Measurements from ENCODE around the gene RPS15A. TPM values are rescaled to one million over a fixed set of nuclear protein-coding genes. Genes with fewer than 3 reads are reported as not detected.

RPS15A gene
- total RNA-seq = 510 TPM
- long read RNA-seq, transcript RPS15A-201 (5 exons, 2,203 nt) = minor isoform, 16 of 189 reads
- long read RNA-seq, transcript RPS15A-203 (5 exons, 525 nt) = major isoform, 171 of 189 reads
- long read RNA-seq, partial matches to known transcripts = 0 of 189 reads
- long read RNA-seq, other reads (novel, unspliced or antisense) = 2 of 189 reads

GRCh38 chr16:18789850-18790706 lies at the start of gene RPS15A:
Gene RPS15A, minus strand, starts transcription at chr16:18790334. Its CDS starts 1,221 bp downstream, at chr16:18789113.
- intact Hi-C loops (cut with DNase I) = loop anchor here (1.0 to 5.0 kb wide), 2 partner anchors 11 to 727 kb away; partner anchors contain the start of gene ARL6IP1
- peak; percentile 97 for DNase-seq (ENCODE audit: low spot score)

GRCh38 chr16:18839555-18839954 lies 49.4 kb upstream of the RPS15A start:
- DNase-seq (ENCODE audit: low spot score) = no peak
- intact Hi-C loops (cut with DNase I) = no loop called here

GRCh38 chr16:18836702-18837101 lies 46.6 kb upstream of the RPS15A start:
- no peak for DNase-seq (ENCODE audit: low spot score)
- intact Hi-C loops (cut with DNase I) = no loop called here

- no peak for DNase-seq (ENCODE audit: low spot score)
- intact Hi-C loops (cut with DNase I) = no loop called here
These were observed 44.7 kb upstream of the RPS15A start for GRCh38 chr16:18834864-18835263.

- intact Hi-C loops (cut with DNase I) = no loop called here
These were observed 43.8 kb upstream of the RPS15A start for GRCh38 chr16:18833707-18834505.

GRCh38 chr16:18832613-18833012 lies 42.5 kb upstream of the RPS15A start:
- intact Hi-C loops (cut with DNase I) = no loop called here

More at GRCh38 chr16:18833707-18834505, 43.8 kb upstream of the RPS15A start:
- DNase-seq (ENCODE audit: low spot score) = no peak

GRCh38 chr16:18832006-18832405 lies 41.9 kb upstream of the RPS15A start:
- intact Hi-C loops (cut with DNase I) = no loop called here
- DNase-seq (ENCODE audit: low spot score) = no peak

More at GRCh38 chr16:18832613-18833012, 42.5 kb upstream of the RPS15A start:
- no peak for DNase-seq (ENCODE audit: low spot score)

- intact Hi-C loops (cut with DNase I) = no loop called here
- DNase-seq (ENCODE audit: low spot score) = no peak
These were observed 39.1 kb upstream of the RPS15A start for GRCh38 chr16:18829251-18829650.

GRCh38 chr16:18827890-18828289 lies 37.8 kb upstream of the RPS15A start:
- intact Hi-C loops (cut with DNase I) = no loop called here

GRCh38 chr16:18816286-18816685 lies 26.2 kb upstream of the RPS15A start:
- no peak for DNase-seq (ENCODE audit: low spot score)
- intact Hi-C loops (cut with DNase I) = no loop called here

More at GRCh38 chr16:18827890-18828289, 37.8 kb upstream of the RPS15A start:
- DNase-seq (ENCODE audit: low spot score) = no peak

- no peak for DNase-seq (ENCODE audit: low spot score)
- intact Hi-C loops (cut with DNase I) = no loop called here
These were observed 21.8 kb upstream of the RPS15A start for GRCh38 chr16:18811925-18812324.

GRCh38 chr16:18809165-18809564 lies 19.0 kb upstream of the RPS15A start:
- DNase-seq (ENCODE audit: low spot score) = no peak
- intact Hi-C loops (cut with DNase I) = loop anchor here (10.0 kb wide), 1 partner anchor 256 kb away; the partner anchor contains the start of gene COQ7

- intact Hi-C loops (cut with DNase I) = loop anchor here (10.0 kb wide), 1 partner anchor 259 kb away; the partner anchor contains the start of gene COQ7
These were observed 15.2 kb upstream of the RPS15A start for GRCh38 chr16:18805257-18805773.

GRCh38 chr16:18804540-18804939 lies 14.4 kb upstream of the RPS15A start:
- intact Hi-C loops (cut with DNase I) = loop anchor here (5.0 to 10.0 kb wide), 2 partner anchors 168 to 260 kb away; partner anchors contain the start of gene COQ7
- DNase-seq (ENCODE audit: low spot score) = no peak

More at GRCh38 chr16:18805257-18805773, 15.2 kb upstream of the RPS15A start:
- DNase-seq (ENCODE audit: low spot score) = no peak

GRCh38 chr16:18803569-18804462 lies 13.7 kb upstream of the RPS15A start:
- intact Hi-C loops (cut with DNase I) = loop anchor here (5.0 to 10.0 kb wide), 2 partner anchors 168 to 261 kb away; partner anchors contain the start of gene COQ7
- no peak for DNase-seq (ENCODE audit: low spot score)

- intact Hi-C loops (cut with DNase I) = loop anchor here (5.0 to 10.0 kb wide), 2 partner anchors 169 to 262 kb away; partner anchors contain the start of gene COQ7
- DNase-seq (ENCODE audit: low spot score) = no peak
These were observed 12.7 kb upstream of the RPS15A start for GRCh38 chr16:18802767-18803343.

GRCh38 chr16:18801145-18801972 lies 11.2 kb upstream of the RPS15A start, which contains the start of gene ARL6IP1:
Gene ARL6IP1, minus strand, starts transcription at chr16:18801549. Its CDS starts 83 bp downstream, at chr16:18801466.
- intact Hi-C loops (cut with DNase I) = loop anchor here (1.0 to 10.0 kb wide), 3 partner anchors 11 to 263 kb away; partner anchors contain the start of genes COQ7 and RPS15A
- peak; percentile 100 for DNase-seq (ENCODE audit: low spot score)
